Mucosa of rectum (tissue), 2 donors: ENCODE measurements around the gene IGF2R.

Source experiments
- H3K27ac ChIP-seq, 2 donors: one replicate each; pipeline ENCODE4 v1.7.0; 2013; ENCODE audit warnings: inconsistent platforms in 2 of 2, low read depth in 2 of 2, low read length in 2 of 2
- H3K27me3 ChIP-seq, 2 donors: one replicate each; pipeline ENCODE4 v1.7.0; 2013; ENCODE audit warnings: low read length in 2 of 2; ENCODE audit not compliant: control insufficient read depth in 2 of 2, insufficient read depth in 2 of 2
- H3K36me3 ChIP-seq, 2 donors: one replicate each; pipeline ENCODE4 v1.7.0; 2013; ENCODE audit warnings: low read length in 2 of 2; ENCODE audit not compliant: control insufficient read depth in 2 of 2, insufficient read depth in 2 of 2
- H3K4me1 ChIP-seq, 2 donors: one replicate each; pipeline ENCODE4 v1.7.0; 2013; ENCODE audit warnings: low read length in 2 of 2, mild to moderate bottlenecking in 1 of 2; ENCODE audit not compliant: control insufficient read depth in 2 of 2, insufficient read depth in 2 of 2
- H3K4me3 ChIP-seq, 2 donors: one replicate each; pipeline ENCODE4 v1.7.0; 2013; ENCODE audit warnings: low read length in 2 of 2
- H3K9ac ChIP-seq, 2 donors: one replicate each; pipeline ENCODE4 v1.7.0; 2013; ENCODE audit warnings: low read length in 2 of 2, low read depth in 1 of 2, mild to moderate bottlenecking in 1 of 2
- H3K9me3 ChIP-seq, 2 donors: one replicate each; pipeline ENCODE4 v1.7.0; 2013; ENCODE audit warnings: low read length in 2 of 2; ENCODE audit not compliant: control insufficient read depth in 2 of 2
- donor health status: healthy.
- donor health status: Normal muscosa, but diverticular disease.

The IGF2R gene

DNA sequence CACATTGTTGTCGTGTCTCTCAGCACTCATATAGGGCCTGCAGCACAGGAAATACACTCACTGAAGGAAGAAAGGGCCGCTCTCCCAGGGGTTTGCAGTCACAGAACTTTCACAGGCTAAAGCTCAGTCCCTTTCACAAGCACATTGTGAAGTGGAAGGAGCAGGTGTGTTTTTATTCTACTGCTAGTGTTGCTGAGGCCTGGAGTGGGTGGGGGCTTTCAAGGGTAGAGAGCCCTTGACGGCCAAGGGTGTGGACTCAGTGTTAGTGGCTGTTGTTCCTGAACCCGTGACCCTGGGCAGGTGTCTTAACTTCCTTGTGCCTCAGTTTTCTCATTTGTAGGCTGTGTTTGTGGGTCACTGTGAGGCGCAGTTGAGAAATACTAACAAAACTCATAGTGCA lies 86.5 kb downstream of the IGF2R start:
- H3K27me3 ChIP-seq: no peaks in the 10 kb centered on the region
- no peaks in the 10 kb centered on the region for H3K9me3 ChIP-seq
- H3K4me3 ChIP-seq: no peak overlapping the region
- H3K36me3 ChIP-seq: peaks cover 65 to 77% of the 10 kb centered on the region in 2 donors
- no peak overlapping the region for H3K9ac ChIP-seq
- peaks cover 17 to 27% of the 10 kb centered on the region in 2 donors for H3K4me1 ChIP-seq
- peak overlapping the region in 1 of 2 donors; percentile 11 for H3K27ac ChIP-seq

DNA sequence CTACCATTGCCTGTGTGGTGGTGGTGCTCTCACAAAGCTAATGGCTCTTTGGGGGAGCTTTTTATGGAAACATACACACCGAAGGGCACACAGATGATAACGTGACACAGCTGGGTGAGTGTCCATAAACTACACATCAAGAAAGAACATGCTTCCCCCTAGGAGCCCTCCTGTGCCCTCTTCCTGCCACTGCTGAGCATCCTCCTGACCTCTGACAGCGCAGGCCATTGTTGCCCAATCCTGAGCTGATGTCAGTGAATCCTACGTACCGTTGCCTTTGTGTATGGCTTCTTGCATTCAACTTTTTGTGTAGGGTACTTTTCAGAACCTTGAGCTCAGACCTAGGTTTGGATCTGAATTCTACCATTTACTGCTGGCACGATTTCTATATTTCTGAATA lies 86.9 kb downstream of the IGF2R start:
- H3K4me3 ChIP-seq: no peak overlapping the region
- H3K9ac ChIP-seq: no peak overlapping the region
- no peaks in the 10 kb centered on the region for H3K9me3 ChIP-seq
- peaks cover 65 to 77% of the 10 kb centered on the region in 2 donors for H3K36me3 ChIP-seq
- H3K4me1 ChIP-seq: peaks cover 17 to 27% of the 10 kb centered on the region in 2 donors
- no peaks in the 10 kb centered on the region for H3K27me3 ChIP-seq
- no peak overlapping the region for H3K27ac ChIP-seq

DNA sequence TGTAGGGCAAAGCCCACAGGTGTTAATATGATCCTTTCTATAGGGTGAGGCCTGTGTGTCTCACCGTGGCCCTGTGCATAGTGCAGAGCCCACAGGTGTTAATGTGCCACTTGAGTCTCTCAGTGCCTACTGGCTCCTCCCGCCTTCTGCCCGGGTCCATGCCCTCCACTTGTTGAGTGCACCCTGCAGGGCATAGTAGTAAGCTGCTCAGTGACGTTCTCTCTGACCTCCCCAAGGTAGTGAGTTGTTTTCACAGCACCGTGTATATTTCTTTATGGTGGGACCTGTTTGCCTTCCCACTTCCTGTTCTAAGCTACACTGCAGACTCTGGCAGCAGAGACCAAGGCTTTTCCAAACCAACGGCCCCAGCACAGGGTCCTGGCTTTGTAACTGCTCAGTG lies 88.2 kb downstream of the IGF2R start:
- Histone ChIP-seq H3K36me3 (peaks cover 68 to 76% of the 10 kb centered on the region in 2 donors), H3K9ac (no peak overlapping the region), H3K9me3 (no peaks in the 10 kb centered on the region), H3K27me3 (no peaks in the 10 kb centered on the region), H3K4me1 (peaks cover 17 to 27% of the 10 kb centered on the region in 2 donors), H3K4me3 (no peak overlapping the region), H3K27ac (peak overlapping the region; percentile 57 to 67)

DNA sequence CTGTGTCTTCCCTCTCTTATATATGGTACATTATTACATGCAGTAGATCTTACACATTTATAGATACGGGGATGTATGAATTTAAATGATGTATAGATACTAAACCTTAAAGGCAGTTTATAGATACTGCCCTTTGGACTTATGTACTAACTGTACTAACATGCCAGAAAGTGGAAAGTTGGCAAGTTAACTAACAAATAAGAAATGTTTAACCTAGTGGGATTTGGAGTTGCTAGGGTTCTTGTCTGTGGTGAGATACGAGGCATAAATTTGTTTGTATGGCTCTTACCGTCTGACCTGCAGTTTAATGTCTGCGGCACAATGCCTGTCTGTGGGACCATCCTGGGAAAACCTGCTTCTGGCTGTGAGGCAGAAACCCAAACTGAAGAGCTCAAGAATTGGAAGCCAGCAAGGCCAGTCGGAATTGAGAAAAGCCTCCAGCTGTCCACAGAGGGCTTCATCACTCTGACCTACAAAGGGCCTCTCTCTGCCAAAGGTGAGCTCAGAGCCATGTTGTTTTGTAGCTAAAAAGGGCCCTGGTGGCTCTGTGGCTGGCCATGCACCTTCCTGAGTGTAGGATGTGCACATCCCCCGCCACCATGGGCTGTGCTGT lies 89.8 kb downstream of the IGF2R start:
- peaks cover 17 to 27% of the 10 kb centered on the region in 2 donors for H3K4me1 ChIP-seq
- H3K27ac ChIP-seq: peak overlapping the region; percentile 6 to 39
- H3K9ac ChIP-seq: no peak overlapping the region
- H3K27me3 ChIP-seq: no peaks in the 10 kb centered on the region
- no peak overlapping the region for H3K4me3 ChIP-seq
- peaks cover 75 to 84% of the 10 kb centered on the region in 2 donors for H3K36me3 ChIP-seq
- H3K9me3 ChIP-seq: no peaks in the 10 kb centered on the region

DNA sequence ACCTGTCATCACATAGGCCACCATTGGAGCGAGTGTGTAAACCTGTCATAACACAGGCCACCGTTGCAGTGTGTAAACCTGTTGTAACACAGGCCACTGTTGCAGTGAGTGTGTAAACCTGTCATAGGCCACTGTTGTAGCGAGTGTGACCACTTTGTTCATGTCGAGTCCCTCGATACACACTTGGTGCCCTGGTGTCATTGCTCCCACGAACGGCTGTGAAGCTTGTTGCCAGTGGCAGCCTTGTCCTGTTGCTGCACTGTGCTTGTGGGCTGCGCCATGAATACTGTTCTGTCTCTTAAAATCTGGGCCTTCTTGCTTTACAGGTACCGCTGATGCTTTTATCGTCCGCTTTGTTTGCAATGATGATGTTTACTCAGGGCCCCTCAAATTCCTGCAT lies 91.3 kb downstream of the IGF2R start:
- Histone ChIP-seq H3K9ac (no peak overlapping the region), H3K27ac (no peak overlapping the region), H3K4me1 (peaks cover 16 to 27% of the 10 kb centered on the region in 2 donors), H3K27me3 (no peaks in the 10 kb centered on the region), H3K36me3 (peaks cover 75 to 85% of the 10 kb centered on the region in 2 donors), H3K4me3 (no peak overlapping the region), H3K9me3 (no peaks in the 10 kb centered on the region)

DNA sequence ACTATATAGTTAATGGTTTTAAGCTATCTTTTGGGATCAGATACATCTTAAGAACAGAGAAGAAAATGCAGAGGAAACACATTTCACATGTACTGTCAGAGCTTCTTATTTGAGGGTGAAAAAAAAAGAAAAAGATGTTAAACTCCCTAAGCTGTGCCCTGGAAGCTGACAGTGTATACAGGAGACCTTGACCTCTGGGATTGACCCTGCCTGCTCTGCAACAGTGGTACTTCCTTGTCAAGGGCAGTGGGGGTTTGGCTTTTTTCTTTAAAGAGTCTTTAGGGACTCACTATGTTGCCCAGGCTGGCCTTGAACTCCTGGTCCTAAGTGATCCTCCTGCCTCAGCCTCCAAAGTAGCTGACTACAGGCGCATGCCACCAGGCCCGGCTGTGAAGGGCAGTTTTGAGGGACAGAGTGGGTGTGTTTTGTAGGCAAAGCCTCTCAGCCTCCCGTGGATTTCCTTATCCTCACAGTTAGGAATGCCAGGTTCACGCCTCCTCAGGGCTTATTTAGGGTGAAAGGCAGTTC lies 92.1 kb downstream of the IGF2R start:
- no peak overlapping the region for H3K27ac ChIP-seq
- H3K27me3 ChIP-seq: no peaks in the 10 kb centered on the region
- H3K4me1 ChIP-seq: peaks cover 13 to 27% of the 10 kb centered on the region in 2 donors
- H3K4me3 ChIP-seq: no peak overlapping the region
- peaks cover 68 to 80% of the 10 kb centered on the region in 2 donors for H3K36me3 ChIP-seq
- no peaks in the 10 kb centered on the region for H3K9me3 ChIP-seq
- H3K9ac ChIP-seq: no peak overlapping the region

DNA sequence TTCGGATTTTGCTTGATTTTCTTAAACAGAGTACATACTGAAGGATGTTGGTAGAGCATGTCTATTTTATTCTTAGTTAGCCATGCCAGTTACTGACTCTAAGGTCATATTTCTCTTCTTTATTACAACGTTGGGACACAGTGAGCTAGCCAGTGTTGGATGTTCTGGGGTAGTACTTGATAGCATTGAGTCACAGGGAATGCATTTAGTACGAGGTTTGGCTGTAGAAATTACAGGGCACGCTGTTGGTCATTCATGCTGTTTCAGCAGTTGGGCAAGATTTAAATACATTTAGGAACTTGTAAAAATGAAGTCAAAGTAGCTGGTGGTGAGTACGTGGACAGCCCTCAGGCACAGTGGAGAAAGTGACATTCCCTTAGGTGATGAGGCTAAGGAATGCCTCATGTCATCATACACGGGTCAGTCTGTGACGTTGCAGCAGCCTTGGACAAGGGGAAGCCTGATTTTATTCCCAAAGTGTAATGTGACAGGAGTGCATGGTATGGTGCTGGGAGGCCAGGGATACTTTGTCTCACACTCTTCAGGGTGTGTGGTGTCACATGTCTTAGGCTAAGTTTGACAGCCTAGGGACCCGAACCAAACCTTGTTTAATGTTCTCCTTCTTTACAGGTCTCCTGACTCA lies 95.0 kb downstream of the IGF2R start:
- no peak overlapping the region for H3K9ac ChIP-seq
- peaks cover 72 to 77% of the 10 kb centered on the region in 2 donors for H3K36me3 ChIP-seq

DNA sequence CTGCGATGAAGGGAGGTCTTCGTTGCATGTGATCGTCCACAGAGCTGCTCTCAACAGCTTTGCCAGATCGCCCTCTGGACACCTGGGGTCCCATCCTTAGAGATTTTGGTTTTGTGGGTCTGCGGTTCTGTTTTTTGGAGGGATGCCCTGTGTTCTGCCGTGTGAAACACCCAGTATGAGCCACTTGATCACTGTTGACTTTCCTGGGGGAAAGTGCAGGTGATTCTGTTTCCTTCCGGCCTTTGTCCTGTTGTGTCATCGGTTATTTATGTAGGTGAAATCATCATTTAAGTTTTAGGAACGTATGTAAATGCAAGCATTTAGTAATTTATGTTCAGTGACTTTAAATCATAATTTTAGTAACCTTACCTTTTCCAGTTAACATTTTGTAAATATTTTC lies 96.3 kb downstream of the IGF2R start:
- no peaks in the 10 kb centered on the region for H3K9me3 ChIP-seq
- H3K27ac ChIP-seq: no peak overlapping the region
- H3K4me1 ChIP-seq: no peaks in the 10 kb centered on the region
- H3K4me3 ChIP-seq: no peak overlapping the region
- H3K27me3 ChIP-seq: no peaks in the 10 kb centered on the region
- H3K36me3 ChIP-seq: peaks cover 73 to 77% of the 10 kb centered on the region in 2 donors
- no peak overlapping the region for H3K9ac ChIP-seq

More for the DNA sequence above, 95.0 kb downstream of the IGF2R start:
- Histone ChIP-seq H3K9me3 (no peaks in the 10 kb centered on the region), H3K27me3 (no peaks in the 10 kb centered on the region), H3K4me1 (peaks cover 2 to 5% of the 10 kb centered on the region in 2 donors), H3K4me3 (no peak overlapping the region), H3K27ac (no peak overlapping the region)

DNA sequence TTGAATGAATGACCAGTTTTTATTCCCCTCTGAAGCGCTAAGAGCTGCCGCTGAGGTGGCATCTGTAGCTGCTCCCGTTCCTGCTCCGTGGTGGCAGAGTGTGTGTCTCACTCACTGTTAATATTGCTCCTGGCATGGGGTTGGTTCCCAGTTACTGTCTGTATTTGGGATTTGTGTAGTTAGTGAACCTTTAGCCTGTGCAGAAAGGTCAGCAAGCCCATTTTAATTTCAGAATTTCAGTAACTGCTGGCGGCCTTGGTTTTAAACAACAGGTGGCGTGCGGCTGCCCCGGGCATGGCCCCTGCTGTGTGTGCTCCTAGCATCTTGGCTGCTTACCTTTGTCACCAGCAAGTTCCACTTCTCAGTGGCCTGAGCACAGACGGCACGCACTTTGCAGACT lies 98.7 kb downstream of the IGF2R start:
- Histone ChIP-seq H3K4me1 (no peaks in the 10 kb centered on the region), H3K4me3 (no peak overlapping the region), H3K9ac (no peak overlapping the region), H3K9me3 (no peaks in the 10 kb centered on the region), H3K27me3 (no peaks in the 10 kb centered on the region), H3K36me3 (peaks cover 71 to 78% of the 10 kb centered on the region in 2 donors), H3K27ac (no peak overlapping the region)

DNA sequence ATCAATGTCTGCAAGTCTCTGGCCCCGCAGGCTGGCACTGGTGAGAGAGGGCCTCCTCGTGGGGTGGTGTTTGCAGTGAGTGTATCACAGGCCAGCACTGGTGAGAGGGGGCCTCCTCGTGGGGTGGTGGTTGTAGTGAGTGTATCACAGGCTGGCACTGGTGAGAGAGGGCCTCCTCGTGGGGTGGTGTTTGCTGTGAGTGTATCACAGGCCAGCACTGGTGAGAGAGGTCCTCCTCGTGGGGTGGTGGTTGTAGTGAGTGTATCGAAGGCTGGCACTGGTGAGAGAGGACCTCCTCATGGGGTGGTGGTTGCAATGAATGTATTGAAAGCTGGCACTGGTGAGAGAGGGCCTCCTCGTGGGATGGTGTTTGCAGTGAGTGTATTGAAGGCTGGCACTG lies 99.5 kb downstream of the IGF2R start:
- Histone ChIP-seq H3K36me3 (peaks cover 73 to 83% of the 10 kb centered on the region in 2 donors), H3K4me1 (no peaks in the 10 kb centered on the region), H3K27me3 (no peaks in the 10 kb centered on the region), H3K27ac (no peak overlapping the region), H3K9ac (no peak overlapping the region), H3K9me3 (no peaks in the 10 kb centered on the region), H3K4me3 (no peak overlapping the region)
